Stimulated activated CD4-positive, alpha-beta T cell treated with anti-CD3 and anti-CD28 coated beads, Interleukin-15, amount 100 ng/mL, for 1 hour (primary cell): ENCODE measurements around the gene RNASEH2C.
"Not testable (repeated sequence)": the region's sequence is repeated elsewhere in the genome, so short reads cannot be mapped to it uniquely, and the experiment has no call there.

Source experiments
- DNase-seq, 2 donors: peaks; one replicate each; pipeline ENCODE4 v3.0.0-alpha.2; 2020; ENCODE audit warnings: low read depth in 1 of 2, low spot score in 1 of 2

Gene RNASEH2C

GRCh38 chr11:65691847-65692246 is 28.8 kb downstream of the RNASEH2C start:
- DNase-seq, result not testable (repeated sequence)

- no peak for DNase-seq
Observed at GRCh38 chr11:65685981-65686380, 34.6 kb downstream of the RNASEH2C start.

GRCh38 chr11:65683480-65683879 is 37.1 kb downstream of the RNASEH2C start:
- DNase-seq, result not testable (repeated sequence)

- no peak for DNase-seq
Observed at GRCh38 chr11:65680192-65680743, 40.3 kb downstream of the RNASEH2C start.

GRCh38 chr11:65672982-65673381 is 47.6 kb downstream of the RNASEH2C start:
- DNase-seq, result no peak

GRCh38 chr11:65672180-65672860 is 48.3 kb downstream of the RNASEH2C start:
- DNase-seq, result no peak
